CD14-positive monocyte (primary cell): ENCODE measurements around the gene NQO1. TPM values are rescaled to one million over a fixed set of nuclear protein-coding genes. Genes with fewer than 3 reads are reported as not detected.
A peak's percentile ranks its signal among the peaks of the same experiment; 100 is the strongest.

Source experiments
- DNase-seq, 3 donors: peaks; one replicate each; pipeline ENCODE4 v3.0.0-alpha.2; 2011 to 2022
- H2AFZ ChIP-seq: 2 replicates; pipeline ENCODE4 v1.6.0; 2012; ENCODE audit warnings: mild to moderate bottlenecking, low read depth, low read length, inconsistent platforms; ENCODE audit not compliant: insufficient read depth, poor library complexity, severe bottlenecking
- H3K27ac ChIP-seq, 2 donors: 1 replicate in 1 of 2; 2 replicates in 1 of 2; pipeline ENCODE4 v1.5.1; 2012 to 2013; ENCODE audit warnings: low read length in 2 of 2, control low read depth in 1 of 2, inconsistent platforms in 1 of 2, low read depth in 1 of 2, mild to moderate bottlenecking in 1 of 2
- H3K27me3 ChIP-seq, 2 donors: one replicate each; pipeline versions ENCODE4 v1.6.0 to v1.6.1; 2011 to 2013; ENCODE audit warnings: low read length in 2 of 2; ENCODE audit not compliant: control insufficient read depth in 2 of 2, insufficient read depth in 2 of 2
- H3K36me3 ChIP-seq, 2 donors: replicated peaks in 1 of 2; 1 replicate in 1 of 2; 2 replicates in 1 of 2; pipeline versions ENCODE4 v1.5.1 to v1.6.1; 2012 to 2013; ENCODE audit warnings: low read length in 2 of 2, control low read depth in 1 of 2, inconsistent platforms in 1 of 2, mild to moderate bottlenecking in 1 of 2; ENCODE audit not compliant: insufficient read depth in 2 of 2, control insufficient read depth in 1 of 2
- H3K4me1 ChIP-seq, 2 donors: 1 replicate in 1 of 2; 2 replicates in 1 of 2; pipeline versions ENCODE4 v1.5.1 to v1.6.1; 2012 to 2013; ENCODE audit warnings: low read length in 2 of 2, control low read depth in 1 of 2, inconsistent platforms in 1 of 2, mild to moderate bottlenecking in 1 of 2, moderate library complexity in 1 of 2; ENCODE audit not compliant: insufficient read depth in 2 of 2, control insufficient read depth in 1 of 2
- H3K4me2 ChIP-seq: replicated peaks from 2 replicates; pipeline ENCODE3; 2012; ENCODE audit warnings: low read length, moderate library complexity, mild to moderate bottlenecking; ENCODE audit not compliant: poor library complexity, severe bottlenecking; ENCODE audit errors: extremely low read depth
- H3K4me3 ChIP-seq, 3 experiments: fragments of 200-600 bp in 1 of 3; sonication (generic) in 1 of 3; replicated peaks in 1 of 3; 1 replicate in 2 of 3; 2 replicates in 1 of 3; pipeline ENCODE4 v1.5.1; 2011 to 2013; ENCODE audit warnings: low read length in 3 of 3, mild to moderate bottlenecking in 3 of 3, control low read depth in 2 of 3, low read depth in 2 of 3, inconsistent platforms in 1 of 3, moderate library complexity in 1 of 3
- H3K79me2 ChIP-seq: 2 replicates; pipeline ENCODE4 v1.6.0; 2012; ENCODE audit warnings: mild to moderate bottlenecking, control low read depth, inconsistent platforms, low read length, moderate library complexity; ENCODE audit not compliant: insufficient read depth
- H3K9ac ChIP-seq: 2 replicates; pipeline ENCODE4 v1.6.0; 2017; ENCODE audit warnings: low read length, mild to moderate bottlenecking; ENCODE audit not compliant: insufficient read depth, poor library complexity, severe bottlenecking
- H3K9me3 ChIP-seq, 2 donors: replicated peaks in 1 of 2; 1 replicate in 1 of 2; 2 replicates in 1 of 2; pipeline versions ENCODE4 v1.5.1 to v1.6.1; 2012 to 2013; ENCODE audit warnings: low read length in 2 of 2, control low read depth in 1 of 2; ENCODE audit not compliant: control insufficient read depth in 1 of 2, insufficient read depth in 1 of 2
- H4K20me1 ChIP-seq: 2 replicates; pipeline ENCODE4 v1.6.0; 2012; ENCODE audit warnings: mild to moderate bottlenecking, low read length, control low read depth, moderate library complexity; ENCODE audit not compliant: insufficient read depth
- H3K27ac Mint-ChIP-seq, 7 donors: one replicate each; pipeline ENCODE4 v1.8.0; 2020; ENCODE audit warnings: mild to moderate bottlenecking in 7 of 7, mixed read lengths in 7 of 7, moderate library complexity in 6 of 7, inconsistent platforms in 2 of 7
- H3K27me3 Mint-ChIP-seq, 3 donors: one replicate each; pipeline ENCODE4 v1.8.0; 2021 to 2022; ENCODE audit warnings: low read depth in 3 of 3, mild to moderate bottlenecking in 3 of 3, mixed read lengths in 3 of 3, moderate library complexity in 3 of 3, inconsistent platforms in 1 of 3
- H3K36me3 Mint-ChIP-seq, 2 donors: one replicate each; pipeline ENCODE4 v1.8.0; 2020; ENCODE audit warnings: mixed read lengths in 2 of 2, inconsistent platforms in 1 of 2, mild to moderate bottlenecking in 1 of 2
- H3K4me1 Mint-ChIP-seq: one replicate; pipeline ENCODE4 v1.8.0; 2020; ENCODE audit warnings: mild to moderate bottlenecking, mixed read lengths
- H3K4me3 Mint-ChIP-seq, 2 donors: one replicate each; pipeline ENCODE4 v1.8.0; 2020; ENCODE audit warnings: mild to moderate bottlenecking in 2 of 2, mixed read lengths in 2 of 2, moderate library complexity in 1 of 2
- H3K9me3 Mint-ChIP-seq, 7 donors: one replicate each; pipeline ENCODE4 v1.8.0; 2020 to 2022; ENCODE audit warnings: mixed read lengths in 7 of 7, mild to moderate bottlenecking in 6 of 7, moderate library complexity in 6 of 7, inconsistent platforms in 2 of 7
- CTCF ChIP-seq: fragments of 200-600 bp; IDR thresholded peaks from one replicate; pipeline ENCODE4 v1.8.0; 2022; ENCODE audit warnings: antibody characterized with exemption, mild to moderate bottlenecking
- WGBS: methylation state at CpG from one replicate; pipeline ENCODE4 v1.1.5; 2013; ENCODE audit warnings: missing lambda C conversion rate; ENCODE audit not compliant: insufficient coverage; 5-methylcytosine and 5-hydroxymethylcytosine counted together
- intact Hi-C, 2 donors: fragments of 100-400 bp; cut with micrococcal nuclease; formaldehyde crosslinking; loops; one replicate each; pipeline versions ENCODE4 v1.15.0 to v1.15.1; 2023
- polyA plus RNA-seq, 3 donors: library from polyadenylated mRNA; depleted of rRNA in 1 of 3; unstranded in 2 of 3; stranded (reverse) in 1 of 3; fragments of 300-500 nt in 2 of 3; fragments of >200 nt in 1 of 3; fragmentation: Illumina TruSeq in 2 of 3; gene quantifications; 1 replicate in 2 of 3; 2 replicates in 1 of 3; pipeline ENCODE4 v1.2.3, GENCODE V29; 2012 to 2021

The NQO1 gene
- polyA plus RNA-seq, 3 donors = 0.51 to 3.9 (median 3.0) TPM

DNA sequence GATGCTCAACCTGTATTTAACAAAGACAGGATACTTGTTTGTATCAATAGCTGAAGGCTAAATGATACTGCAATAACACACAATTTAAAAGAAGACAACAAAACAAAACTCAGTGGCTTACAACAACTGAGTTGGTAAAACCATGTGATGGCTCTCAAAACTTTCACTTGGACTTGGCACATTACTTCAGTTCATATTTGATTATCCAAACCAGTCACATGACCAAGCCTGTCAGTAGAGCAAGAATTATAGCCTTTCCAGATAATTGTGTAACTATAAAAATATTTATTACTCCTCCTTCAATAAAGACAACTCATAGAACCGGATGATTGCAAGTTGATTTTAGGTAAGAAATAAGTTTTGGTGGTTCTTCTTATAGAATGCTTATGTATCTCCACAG, 56.8 kb downstream of the NQO1 start:
- no peaks in the 10 kb centered on the region for H3K27me3 Mint-ChIP-seq
- no peak overlapping the region for H3K9ac ChIP-seq
- WGBS = no CpG with 5 or more reads among the region's 1 CpG
- no peaks in the 10 kb centered on the region for H4K20me1 ChIP-seq
- no peak overlapping the region for H3K27ac ChIP-seq
- no peak for DNase-seq
- no peaks in the 10 kb centered on the region for H3K27me3 ChIP-seq
- H2AFZ ChIP-seq = no peak overlapping the region
- H3K4me3 ChIP-seq = no peak overlapping the region
- no peak overlapping the region for H3K27ac Mint-ChIP-seq
- intact Hi-C loops = no loop called here
- H3K36me3 ChIP-seq = peaks cover 34 to 53% of the 10 kb centered on the region in 2 donors
- no peak overlapping the region for H3K4me3 Mint-ChIP-seq
- no peaks in the 10 kb centered on the region for H3K9me3 ChIP-seq
- no peaks in the 10 kb centered on the region for H3K79me2 ChIP-seq
- H3K4me1 ChIP-seq = no peaks in the 10 kb centered on the region
- no peak for TF ChIP-seq CTCF
- H3K4me2 ChIP-seq = no peak overlapping the region
- peaks cover 32 to 47% of the 10 kb centered on the region in 2 donors for H3K36me3 Mint-ChIP-seq
- H3K9me3 Mint-ChIP-seq = no peaks in the 10 kb centered on the region
- H3K4me1 Mint-ChIP-seq = no peaks in the 10 kb centered on the region

DNA sequence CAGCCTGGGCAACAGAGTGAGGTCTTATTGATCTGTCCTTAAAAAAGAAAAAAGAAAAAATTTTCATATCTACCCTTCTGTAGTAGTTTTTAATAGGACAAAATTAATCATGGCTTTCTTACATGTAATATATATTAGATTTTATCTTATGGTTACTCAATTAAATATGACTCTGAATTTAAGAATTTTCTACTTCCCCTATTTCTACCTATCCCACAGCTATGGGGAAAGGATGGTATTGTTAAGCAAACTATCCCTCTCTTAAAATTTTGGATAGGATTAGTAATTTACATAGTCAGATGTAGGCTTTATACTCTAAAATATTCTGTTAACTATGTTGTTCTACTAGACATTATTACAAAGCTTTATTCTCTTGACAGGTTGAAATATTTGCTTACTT, 62.5 kb downstream of the NQO1 start:
- H2AFZ ChIP-seq = no peak overlapping the region
- H3K27ac Mint-ChIP-seq = no peak overlapping the region
- no peaks in the 10 kb centered on the region for H3K79me2 ChIP-seq
- H3K27me3 Mint-ChIP-seq = no peaks in the 10 kb centered on the region
- no peaks in the 10 kb centered on the region for H3K4me1 ChIP-seq
- no peak overlapping the region for H3K9ac ChIP-seq
- H3K4me3 Mint-ChIP-seq = no peak overlapping the region
- H3K4me1 Mint-ChIP-seq = no peaks in the 10 kb centered on the region
- H3K36me3 Mint-ChIP-seq = peaks cover 27 to 38% of the 10 kb centered on the region in 2 donors
- H3K27ac ChIP-seq = no peak overlapping the region
- H3K4me3 ChIP-seq = no peak overlapping the region
- H4K20me1 ChIP-seq = no peaks in the 10 kb centered on the region
- peaks cover 0 to 2% (median 0%) of the 10 kb centered on the region in 7 donors for H3K9me3 Mint-ChIP-seq
- intact Hi-C loops = no loop called here
- no peak for TF ChIP-seq CTCF
- no peaks in the 10 kb centered on the region for H3K27me3 ChIP-seq
- H3K4me2 ChIP-seq = no peak overlapping the region
- DNase-seq = peak in 1 of 3 donors; percentile 21
- H3K9me3 ChIP-seq = no peaks in the 10 kb centered on the region
- peaks cover 10 to 31% of the 10 kb centered on the region in 2 donors for H3K36me3 ChIP-seq
